ENCODE data around the gene ODF4.

DNA sequence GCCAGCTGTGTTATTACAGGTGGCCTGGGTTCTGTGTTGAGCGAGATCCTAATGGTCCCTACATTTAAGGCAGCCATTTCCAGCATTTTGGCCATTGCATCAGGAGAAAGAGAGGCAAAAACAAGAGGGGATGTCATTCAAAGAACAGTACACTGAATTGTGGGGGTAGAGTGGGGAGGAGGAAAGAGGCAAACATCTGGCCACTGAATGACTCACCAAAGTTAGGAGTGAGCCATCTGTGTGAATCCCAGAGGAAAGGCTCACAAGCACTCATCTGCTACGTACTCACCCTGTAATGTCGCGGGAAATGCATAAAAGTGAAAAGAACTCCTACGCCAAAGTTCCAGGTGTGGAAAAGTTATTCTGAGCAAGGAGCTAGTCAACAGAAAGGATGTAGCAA is 20.1 kb downstream of the ODF4 start:
- no peak for TF ChIP-seq ZNF441 (CRISPR knock-in tag; IDR thresholded peaks at IDR 0.05; ENCODE audit: borderline replicate concordance)
- TF ChIP-seq RXRA (CRISPR knock-in tag; IDR thresholded peaks at IDR 0.05), result no peak
- TF ChIP-seq, protein P1, sequence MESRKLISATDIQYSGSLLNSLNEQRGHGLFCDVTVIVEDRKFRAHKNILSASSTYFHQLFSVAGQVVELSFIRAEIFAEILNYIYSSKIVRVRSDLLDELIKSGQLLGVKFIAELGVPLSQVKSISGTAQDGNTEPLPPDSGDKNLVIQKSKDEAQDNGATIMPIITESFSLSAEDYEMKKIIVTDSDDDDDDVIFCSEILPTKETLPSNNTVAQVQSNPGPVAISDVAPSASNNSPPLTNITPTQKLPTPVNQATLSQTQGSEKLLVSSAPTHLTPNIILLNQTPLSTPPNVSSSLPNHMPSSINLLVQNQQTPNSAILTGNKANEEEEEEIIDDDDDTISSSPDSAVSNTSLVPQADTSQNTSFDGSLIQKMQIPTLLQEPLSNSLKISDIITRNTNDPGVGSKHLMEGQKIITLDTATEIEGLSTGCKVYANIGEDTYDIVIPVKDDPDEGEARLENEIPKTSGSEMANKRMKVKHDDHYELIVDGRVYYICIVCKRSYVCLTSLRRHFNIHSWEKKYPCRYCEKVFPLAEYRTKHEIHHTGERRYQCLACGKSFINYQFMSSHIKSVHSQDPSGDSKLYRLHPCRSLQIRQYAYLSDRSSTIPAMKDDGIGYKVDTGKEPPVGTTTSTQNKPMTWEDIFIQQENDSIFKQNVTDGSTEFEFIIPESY (CRISPR knock-in tag; IDR thresholded peaks at IDR 0.05), result no peak
- no peak for TF ChIP-seq FOXJ3 (CRISPR knock-in tag; IDR thresholded peaks at IDR 0.05; ENCODE audit: borderline replicate concordance)
- no peak for TF ChIP-seq SP1 (IDR thresholded peaks at IDR 0.05)
- no peak for TF ChIP-seq SP1 (CRISPR knock-in tag; IDR thresholded peaks at IDR 0.05)
- no peak for TF ChIP-seq EZH2 (conservative IDR thresholded peaks at IDR 0.05; ENCODE audit: low read depth, low read length)
- TF ChIP-seq BRD4 (CRISPR knock-in tag; IDR thresholded peaks at IDR 0.05), result no peak
- no peak for TF ChIP-seq POLR2AphosphoS5 (IDR thresholded peaks at IDR 0.05; ENCODE audit: low read depth, low read length)
- no peak for TF ChIP-seq MTF1 (CRISPR knock-in tag; IDR thresholded peaks at IDR 0.05)
- TF ChIP-seq CBX1 (IDR thresholded peaks at IDR 0.05; ENCODE audit: low read depth), result no peak
